ENCODE data around the gene ROR2. TPM values are rescaled to one million over a fixed set of nuclear protein-coding genes. Genes with fewer than 3 reads are reported as not detected.

Gene ROR2
- total and polyA plus RNA-seq, 2 of the 8 experiments (the other 6 are each of a cell fraction or from before 2014, with no cell fraction given) = 2.7 to 4.3 TPM

DNA sequence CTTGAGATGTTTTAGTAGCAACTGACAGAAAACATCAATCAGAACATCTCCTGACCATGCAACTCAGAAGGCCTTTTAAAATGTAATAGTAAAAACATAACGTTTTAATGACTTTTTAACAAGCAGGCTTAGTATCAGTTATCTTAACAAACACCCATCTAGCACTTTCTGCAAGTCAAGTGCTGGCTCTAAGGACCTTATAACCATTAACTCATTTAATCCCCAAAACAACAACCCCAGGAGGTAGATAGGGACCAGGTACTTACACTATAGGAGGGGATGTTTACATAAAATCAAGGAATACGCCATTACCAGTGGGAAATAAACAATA, 41.8 kb downstream of the ROR2 start:
- Histone ChIP-seq H2AK5ac (ENCODE audit: low read depth, low read length) (no peak overlapping the region), H3K56ac (replicated peaks; ENCODE audit: insufficient read length, low read depth, low read length) (no peak overlapping the region), H4K8ac (ENCODE audit: extremely low read depth, insufficient read depth, low read length) (peak overlapping the region; percentile 51; the same call in 1 of the 2 replicates), H2BK20ac (ENCODE audit: low read length) (no peak overlapping the region), H2BK120ac (replicated peaks; ENCODE audit: low read depth, low read length) (no peak overlapping the region), H2BK12ac (ENCODE audit: low read depth, low read length) (no peak overlapping the region), H4K20me1 (replicated peaks in 1 of 2; ENCODE audit: control insufficient read depth in 1 of 2, insufficient read depth in 2 of 2, low read length in 2 of 2) (peaks cover 0 to 13% of the 10 kb centered on the region in 2 experiments), H4K91ac (replicated peaks; ENCODE audit: insufficient read length, low read length) (no peak overlapping the region), H3K4me3 (ENCODE audit: extremely low read depth in 1 of 4, insufficient read depth in 2 of 4, low read depth in 3 of 4, low read length in 4 of 4) (no peak overlapping the region), H3K9ac (replicated peaks in 1 of 4; ENCODE audit: extremely low read depth in 1 of 4, low read depth in 3 of 4, low read length in 3 of 4) (no peak overlapping the region), H3K14ac (ENCODE audit: insufficient read length) (no peak overlapping the region), H3K4me2 (ENCODE audit: insufficient read depth in 1 of 2, low read depth in 2 of 2, low read length in 2 of 2) (no peak overlapping the region), H2BK15ac (ENCODE audit: low read length) (no peak overlapping the region), H3K79me1 (ENCODE audit: low read depth, low read length) (peaks cover 7% of the 10 kb centered on the region), H4K5ac (ENCODE audit: insufficient read length, low read depth, low read length) (no peak overlapping the region), H3K4me1 (replicated peaks in 1 of 4; ENCODE audit: control insufficient read depth in 3 of 4, insufficient read depth in 4 of 4, low read length in 3 of 4) (peaks cover 0 to 4% (median 2%) of the 10 kb centered on the region in 4 experiments; a peak in 4 of 7 replicates), H3K27me3 (replicated peaks in 1 of 4; ENCODE audit: control insufficient read depth in 3 of 4, extremely low read depth in 1 of 4, insufficient read depth in 3 of 4, low read length in 3 of 4) (peaks cover 0 to 8% (median 1%) of the 10 kb centered on the region in 4 experiments; a peak in 3 of 7 replicates), H3K36me3 (ENCODE audit: control insufficient read depth in 2 of 4, insufficient read depth in 4 of 4, low read length in 3 of 4) (no peaks in the 10 kb centered on the region; a peak in 1 of 8 replicates), H3K27ac (ENCODE audit: low read depth, low read length) (no peak overlapping the region), H3K23me2 (ENCODE audit: low read depth, low read length) (peaks cover 9% of the 10 kb centered on the region), H3K23ac (ENCODE audit: insufficient read length) (no peak overlapping the region), H3K9me3 (ENCODE audit: insufficient read depth in 2 of 2, low read depth in 1 of 2, low read length in 1 of 2) (no peaks in the 10 kb centered on the region), H3K79me2 (ENCODE audit: control insufficient read depth in 1 of 2, insufficient read depth in 2 of 2, low read length in 2 of 2) (peaks cover 0 to 7% of the 10 kb centered on the region in 2 experiments; a peak in 1 of 4 replicates), H2BK5ac (ENCODE audit: low read depth, low read length) (no peak overlapping the region), H2AFZ (ENCODE audit: low read length) (no peak overlapping the region), H3K4ac (replicated peaks; ENCODE audit: insufficient read length, low read depth, low read length) (no peak overlapping the region), H3K18ac (ENCODE audit: extremely low read depth, low read length) (no peak overlapping the region)
- FAIRE-seq (no peak), DNase-seq (ENCODE audit: low read depth in 1 of 2, low spot score in 2 of 2) (no peak)
- ChIA-PET POLR2A (ENCODE audit: partially characterized antibody) (no interaction called here), CTCF (ENCODE audit: partially characterized antibody) (interaction anchor here (1.2 to 1.6 kb wide), 3 partner anchors 42 to 174 kb away, joined by 3 to 5 read pairs (median 3); no protein-coding TSS in a partner anchor)
- 80% methylated on average over 2 of the region's 2 CpGs; no CpG with 5 or more reads in 1 of the 2 experiments for WGBS, 2 experiments (ENCODE audit: extremely low coverage in 1 of 2, insufficient coverage in 1 of 2, insufficient read length in 1 of 2, insufficient replicate concordance in 2 of 2, low coverage in 1 of 2, low lambda C conversion rate in 2 of 2, missing lambda C conversion rate in 1 of 2)
- no peak for TF ChIP-seq JUN (IDR thresholded peaks at IDR 0.05; ENCODE audit: low read depth, low read length)
- no peak for TF ChIP-seq TBP (IDR thresholded peaks at IDR 0.05; ENCODE audit: low read depth, low read length)
- no peak for TF ChIP-seq HDAC2 (IDR thresholded peaks at IDR 0.05; ENCODE audit: borderline replicate concordance in 1 of 2, low read depth in 2 of 2, low read length in 2 of 2)
- no peak for TF ChIP-seq CTBP2 (IDR thresholded peaks at IDR 0.05; ENCODE audit: borderline replicate concordance, insufficient read depth, insufficient read length, low read length)
- no peak for TF ChIP-seq E2F6 (IDR thresholded peaks at IDR 0.05)
- TF ChIP-seq YY1 (IDR thresholded peaks at IDR 0.05; ENCODE audit: low read depth, low read length) = no peak
- no peak for TF ChIP-seq SAP30 (IDR thresholded peaks at IDR 0.05; ENCODE audit: insufficient read depth, insufficient replicate concordance, low read length)
- TF ChIP-seq RFX5 (IDR thresholded peaks at IDR 0.05; ENCODE audit: borderline replicate concordance, low read depth, low read length) = no peak
- no peak for TF ChIP-seq CEBPB (IDR thresholded peaks at IDR 0.05; ENCODE audit: low read depth, low read length)
- TF ChIP-seq BRCA1 (IDR thresholded peaks at IDR 0.05; ENCODE audit: low read depth, low read length) = no peak
- no peak for TF ChIP-seq BCL11A (IDR thresholded peaks at IDR 0.05; ENCODE audit: low read depth in 2 of 2, low read length in 2 of 2)

All from H1 (cell line).